Measurements from ENCODE around the gene SSNA1. TPM values are rescaled to one million over a fixed set of nuclear protein-coding genes. Genes with fewer than 3 reads are reported as not detected.

SSNA1 gene
- total RNA-seq, 2 donors from 2014 or later, result 40.6 to 67.1 TPM

DNA sequence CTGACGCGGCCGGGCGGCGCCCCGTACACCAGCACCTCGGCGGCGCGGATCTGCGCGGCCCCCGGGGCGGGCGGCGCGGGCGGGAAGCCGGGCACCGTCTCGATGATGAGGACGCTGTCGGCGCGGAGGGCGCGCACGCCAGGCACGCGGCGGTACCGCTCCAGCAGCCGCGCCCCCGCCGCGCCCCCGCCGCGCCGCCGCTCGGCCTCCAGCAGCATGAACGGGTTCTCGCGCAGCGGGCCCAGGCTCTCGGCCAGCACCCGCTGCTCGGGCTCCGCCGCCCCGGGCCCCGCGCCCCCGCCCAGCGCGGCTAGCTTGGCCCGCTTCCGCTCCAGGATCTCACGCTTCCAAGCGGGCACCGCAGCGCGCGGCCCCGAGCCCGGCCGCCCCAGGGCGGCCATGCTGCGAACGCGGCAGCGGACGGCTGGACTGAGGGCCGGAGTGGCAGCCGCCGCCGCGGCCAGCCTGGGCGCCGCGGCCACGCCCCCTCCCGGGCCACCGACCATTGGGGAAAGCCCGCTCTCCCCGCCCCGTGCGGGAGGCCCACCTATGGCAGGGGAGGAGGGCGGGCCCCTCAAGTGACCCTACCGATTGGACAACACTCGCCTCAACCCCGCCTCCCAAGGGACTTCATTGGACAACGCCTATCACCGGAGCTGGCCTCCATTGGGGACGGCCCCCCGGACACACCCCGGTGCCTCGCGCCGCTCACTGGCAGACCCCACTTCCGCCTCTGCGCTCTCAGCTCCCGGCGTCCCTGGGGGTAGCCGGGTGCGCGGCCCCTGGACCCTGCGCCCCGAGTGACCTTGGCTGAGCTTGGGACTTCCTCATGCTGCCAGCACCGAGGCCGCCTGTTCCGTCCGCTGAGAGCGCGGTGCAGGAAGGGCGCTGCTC, 12.1 kb downstream of the SSNA1 start, which contains the start of gene TPRN:
Gene TPRN, minus strand, starts transcription at position 431 of the 894 bp plus-strand sequence. Its CDS starts 30 bp downstream, at position 401.
- Histone ChIP-seq H3K27ac (peak within 1 kb of the TSS; percentile 82 to 85), H3K27me3 (replicated peaks; ENCODE audit: insufficient read depth) (no peaks in the 10 kb centered on the region), H3K9me3 (no peaks in the 10 kb centered on the region), H3K4me1 (ENCODE audit: control insufficient read depth in 1 of 2, low read depth in 2 of 2) (peaks cover 30 to 68% of the 10 kb centered on the region in 2 donors), H3K36me3 (no peaks in the 10 kb centered on the region), H3K4me3 (peak within 1 kb of the TSS; percentile 88)
- no peak for TF ChIP-seq CTCF (IDR thresholded peaks at IDR 0.05)
- ATAC-seq (ENCODE audit: insufficient number of reproducible peaks, low FRiP score, low read depth) (peak; percentile 98), DNase-seq (ENCODE audit: low spot score) (peak; percentile 99)

DNA sequence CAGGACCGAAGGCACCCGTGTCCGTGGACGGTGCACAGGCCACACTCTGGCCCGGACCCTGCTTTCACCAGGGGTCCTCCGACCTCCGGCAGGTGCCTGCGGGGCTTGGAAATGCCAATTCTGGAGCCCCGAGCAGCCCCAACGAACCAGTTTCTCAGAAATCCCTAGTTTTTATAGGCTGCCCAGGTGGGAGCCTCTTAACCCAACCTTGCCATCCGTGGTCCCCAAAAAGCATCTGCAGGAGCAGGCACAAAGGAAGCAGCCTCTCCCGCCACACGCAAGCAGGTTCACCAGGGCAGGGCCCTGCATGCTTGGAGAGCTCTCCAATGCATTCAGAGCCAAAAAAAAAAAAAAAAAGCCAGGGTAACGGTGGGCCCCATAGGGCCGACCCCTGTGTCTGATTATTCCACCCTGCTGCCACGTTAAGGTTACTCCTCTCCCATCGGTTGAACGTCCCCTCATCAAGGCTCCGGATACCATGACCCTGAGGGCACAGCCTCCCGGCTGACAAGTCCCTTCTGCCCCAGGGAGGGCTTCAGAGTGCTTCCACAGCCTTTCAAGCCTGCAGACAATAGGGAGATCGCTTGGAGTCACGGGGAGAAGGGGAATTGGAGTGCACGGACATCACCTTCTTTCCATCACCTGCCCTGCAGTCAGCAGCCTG, 12.9 kb downstream of the SSNA1 start:
- no peaks in the 10 kb centered on the region for H3K36me3 ChIP-seq
- no peaks in the 10 kb centered on the region for H3K27me3 ChIP-seq (replicated peaks; ENCODE audit: insufficient read depth)
- no peak for ATAC-seq (ENCODE audit: insufficient number of reproducible peaks, low FRiP score, low read depth)
- peaks cover 34 to 73% of the 10 kb centered on the region in 2 donors for H3K4me1 ChIP-seq (ENCODE audit: control insufficient read depth in 1 of 2, low read depth in 2 of 2)
- peak overlapping the region; percentile 82 to 85 for H3K27ac ChIP-seq
- peak overlapping the region; percentile 88 for H3K4me3 ChIP-seq
- no peaks in the 10 kb centered on the region for H3K9me3 ChIP-seq
- TF ChIP-seq CTCF (IDR thresholded peaks at IDR 0.05), result no peak
- DNase-seq (ENCODE audit: low spot score), result no peak

DNA sequence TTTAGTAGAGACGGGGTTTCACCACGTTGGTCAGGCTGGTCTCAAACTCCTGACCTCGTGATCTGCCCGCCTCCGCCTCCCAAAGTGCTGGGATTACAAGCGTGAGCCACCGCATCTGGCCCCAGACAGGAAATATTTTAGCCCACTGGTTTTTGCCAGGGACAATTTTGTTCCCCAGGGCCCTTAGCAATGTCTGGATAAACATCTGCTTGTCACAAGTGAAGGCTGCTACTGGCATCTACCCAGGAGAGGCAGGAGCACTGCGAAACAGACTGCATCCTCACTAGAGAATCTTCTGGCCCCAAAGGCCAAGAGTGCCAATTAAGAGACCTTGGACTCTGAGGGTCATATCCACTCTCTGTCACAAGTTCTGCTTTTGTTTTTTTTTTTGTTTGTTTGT, 14.5 kb downstream of the SSNA1 start:
- no peak for ATAC-seq (ENCODE audit: insufficient number of reproducible peaks, low FRiP score, low read depth)
- no peak for DNase-seq (ENCODE audit: low spot score)
- no peaks in the 10 kb centered on the region for H3K9me3 ChIP-seq
- H3K36me3 ChIP-seq, result no peaks in the 10 kb centered on the region
- H3K4me1 ChIP-seq (ENCODE audit: control insufficient read depth in 1 of 2, low read depth in 2 of 2), result peaks cover 40 to 71% of the 10 kb centered on the region in 2 donors
- no peak for TF ChIP-seq CTCF (IDR thresholded peaks at IDR 0.05)
- H3K27me3 ChIP-seq (replicated peaks; ENCODE audit: insufficient read depth), result no peaks in the 10 kb centered on the region
- H3K4me3 ChIP-seq, result no peak overlapping the region
- H3K27ac ChIP-seq, result no peak overlapping the region

- no peak for ATAC-seq (ENCODE audit: insufficient number of reproducible peaks, low FRiP score, low read depth)
- TF ChIP-seq CTCF (IDR thresholded peaks at IDR 0.05), result no peak
- no peaks in the 10 kb centered on the region for H3K27me3 ChIP-seq (replicated peaks; ENCODE audit: insufficient read depth)
Observed at GRCh38 chr9:137204731-137205125, 16.3 kb downstream of the SSNA1 start.

More at GRCh38 chr9:137204731-137205125, 16.3 kb downstream of the SSNA1 start:
- Histone ChIP-seq H3K4me1 (ENCODE audit: control insufficient read depth in 1 of 2, low read depth in 2 of 2) (peaks cover 30 to 54% of the 10 kb centered on the region in 2 donors), H3K9me3 (no peaks in the 10 kb centered on the region), H3K27ac (peak overlapping the region; percentile 72 to 81), H3K4me3 (peak overlapping the region; percentile 99), H3K36me3 (no peaks in the 10 kb centered on the region)
- no peak for DNase-seq (ENCODE audit: low spot score)

Data from thoracic aorta (tissue), 2 donors.